PFSK-1 (cell line): Measurements from ENCODE around the gene PGM3.

ENCODE experiments used
- FOXP2 ChIP-seq: optimal IDR thresholded peaks from 2 replicates; pipeline ENCODE3; 2011; ENCODE audit warnings: borderline replicate concordance, control low read depth, inconsistent platforms; ENCODE audit not compliant: insufficient read depth; ENCODE audit errors: extremely low read length, extremely low read depth
- POLR2AphosphoS5 ChIP-seq: IDR thresholded peaks from 2 replicates; pipeline ENCODE4 v1.6.1; 2012; ENCODE audit warnings: low read depth, mild to moderate bottlenecking, control low read depth, low read length, moderate library complexity
- SIN3A ChIP-seq: IDR thresholded peaks from 2 replicates; pipeline ENCODE4 v1.6.1; 2012; ENCODE audit warnings: mild to moderate bottlenecking, low read length, moderate library complexity, borderline replicate concordance; ENCODE audit not compliant: insufficient read depth
- TAF1 ChIP-seq: IDR thresholded peaks from 2 replicates; pipeline ENCODE4 v1.6.1; 2012; ENCODE audit warnings: low read length, control low read depth, borderline replicate concordance; ENCODE audit not compliant: insufficient read depth
- TF ChIP-seq, protein P1 (sequence below), 2 experiments: IDR thresholded peaks; 2 replicates each; pipeline versions ENCODE4 v1.6.1 to v1.8.0; 2011 to 2012; ENCODE audit warnings: low read depth in 2 of 2, low read length in 2 of 2, control low read depth in 1 of 2, inconsistent platforms in 1 of 2, mild to moderate bottlenecking in 1 of 2, moderate library complexity in 1 of 2; ENCODE audit not compliant: insufficient read depth in 1 of 2

PGM3 gene

DNA sequence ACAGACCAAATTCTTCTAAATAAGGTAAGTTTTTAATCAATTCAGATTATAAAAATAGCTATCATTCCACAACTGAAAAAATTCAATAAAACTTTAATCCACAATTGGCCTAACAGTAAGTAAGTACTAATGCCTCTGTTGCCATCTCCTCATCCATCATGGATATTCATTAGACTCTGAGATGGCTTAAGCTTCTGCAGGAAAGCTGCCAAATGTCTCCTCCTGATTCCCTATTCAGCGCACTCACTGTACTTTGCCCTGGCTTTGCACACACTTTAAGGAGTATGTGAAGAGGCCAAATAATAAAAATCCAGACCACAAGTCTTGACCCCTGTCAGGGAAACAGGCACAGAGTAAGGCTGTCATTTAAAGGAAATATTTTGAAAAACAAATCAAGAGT is 23.6 kb downstream of the PGM3 start:
- TF ChIP-seq FOXP2: no peak
- TF ChIP-seq POLR2AphosphoS5: no peak
- TF ChIP-seq, protein P1, sequence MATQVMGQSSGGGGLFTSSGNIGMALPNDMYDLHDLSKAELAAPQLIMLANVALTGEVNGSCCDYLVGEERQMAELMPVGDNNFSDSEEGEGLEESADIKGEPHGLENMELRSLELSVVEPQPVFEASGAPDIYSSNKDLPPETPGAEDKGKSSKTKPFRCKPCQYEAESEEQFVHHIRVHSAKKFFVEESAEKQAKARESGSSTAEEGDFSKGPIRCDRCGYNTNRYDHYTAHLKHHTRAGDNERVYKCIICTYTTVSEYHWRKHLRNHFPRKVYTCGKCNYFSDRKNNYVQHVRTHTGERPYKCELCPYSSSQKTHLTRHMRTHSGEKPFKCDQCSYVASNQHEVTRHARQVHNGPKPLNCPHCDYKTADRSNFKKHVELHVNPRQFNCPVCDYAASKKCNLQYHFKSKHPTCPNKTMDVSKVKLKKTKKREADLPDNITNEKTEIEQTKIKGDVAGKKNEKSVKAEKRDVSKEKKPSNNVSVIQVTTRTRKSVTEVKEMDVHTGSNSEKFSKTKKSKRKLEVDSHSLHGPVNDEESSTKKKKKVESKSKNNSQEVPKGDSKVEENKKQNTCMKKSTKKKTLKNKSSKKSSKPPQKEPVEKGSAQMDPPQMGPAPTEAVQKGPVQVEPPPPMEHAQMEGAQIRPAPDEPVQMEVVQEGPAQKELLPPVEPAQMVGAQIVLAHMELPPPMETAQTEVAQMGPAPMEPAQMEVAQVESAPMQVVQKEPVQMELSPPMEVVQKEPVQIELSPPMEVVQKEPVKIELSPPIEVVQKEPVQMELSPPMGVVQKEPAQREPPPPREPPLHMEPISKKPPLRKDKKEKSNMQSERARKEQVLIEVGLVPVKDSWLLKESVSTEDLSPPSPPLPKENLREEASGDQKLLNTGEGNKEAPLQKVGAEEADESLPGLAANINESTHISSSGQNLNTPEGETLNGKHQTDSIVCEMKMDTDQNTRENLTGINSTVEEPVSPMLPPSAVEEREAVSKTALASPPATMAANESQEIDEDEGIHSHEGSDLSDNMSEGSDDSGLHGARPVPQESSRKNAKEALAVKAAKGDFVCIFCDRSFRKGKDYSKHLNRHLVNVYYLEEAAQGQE (IDR thresholded peaks at IDR 0.05; ENCODE audit: insufficient read depth in 1 of 2, low read depth in 2 of 2, low read length in 2 of 2): no peak
- no peak for TF ChIP-seq TAF1
- no peak for TF ChIP-seq SIN3A

DNA sequence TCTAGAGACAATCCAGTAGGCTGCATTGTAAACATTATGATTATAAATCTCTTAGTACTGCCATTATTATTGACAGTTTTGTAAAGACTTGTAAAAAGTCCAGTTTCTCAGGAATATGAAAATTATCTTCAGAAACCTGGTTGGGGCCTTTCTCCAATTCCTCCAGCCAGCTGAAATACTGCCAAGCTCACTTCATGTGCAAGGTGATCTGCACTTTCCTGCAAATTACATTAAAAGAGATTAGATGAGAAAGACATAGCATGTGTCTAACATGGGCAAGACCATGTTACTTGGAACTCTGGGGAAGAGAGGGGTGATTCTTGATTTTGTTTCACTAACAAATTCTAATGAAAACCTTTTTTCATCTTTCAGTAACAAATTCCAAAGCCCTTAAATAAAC is 24.0 kb downstream of the PGM3 start:
- TF ChIP-seq FOXP2 (no peak), POLR2AphosphoS5 (no peak), TAF1 (no peak), SIN3A (no peak)
- TF ChIP-seq, protein P1 (IDR thresholded peaks at IDR 0.05; ENCODE audit: insufficient read depth in 1 of 2, low read depth in 2 of 2, low read length in 2 of 2): no peak

DNA sequence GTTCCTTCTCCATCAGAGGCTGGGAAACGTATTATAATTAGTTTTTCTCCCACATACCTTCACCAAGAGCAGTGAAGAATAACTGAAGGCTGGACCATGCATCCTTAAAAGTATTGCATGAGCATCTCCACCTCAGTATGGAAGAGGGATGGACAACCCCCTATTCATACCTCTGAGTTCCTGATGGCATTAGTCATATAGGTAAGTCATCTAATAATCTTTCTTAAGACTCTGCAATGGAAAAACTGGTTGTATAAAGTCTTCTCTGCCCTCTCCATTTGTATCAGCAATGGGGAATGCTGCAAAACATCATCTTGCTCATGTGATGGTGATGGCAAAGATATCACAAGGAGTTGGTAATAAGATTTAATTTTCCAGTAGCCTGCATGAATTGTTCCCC is 24.5 kb downstream of the PGM3 start:
- TF ChIP-seq, protein P1 (IDR thresholded peaks at IDR 0.05; ENCODE audit: insufficient read depth in 1 of 2, low read depth in 2 of 2, low read length in 2 of 2): no peak
- TF ChIP-seq SIN3A: no peak
- TF ChIP-seq FOXP2: no peak
- TF ChIP-seq POLR2AphosphoS5: no peak
- TF ChIP-seq TAF1: no peak

DNA sequence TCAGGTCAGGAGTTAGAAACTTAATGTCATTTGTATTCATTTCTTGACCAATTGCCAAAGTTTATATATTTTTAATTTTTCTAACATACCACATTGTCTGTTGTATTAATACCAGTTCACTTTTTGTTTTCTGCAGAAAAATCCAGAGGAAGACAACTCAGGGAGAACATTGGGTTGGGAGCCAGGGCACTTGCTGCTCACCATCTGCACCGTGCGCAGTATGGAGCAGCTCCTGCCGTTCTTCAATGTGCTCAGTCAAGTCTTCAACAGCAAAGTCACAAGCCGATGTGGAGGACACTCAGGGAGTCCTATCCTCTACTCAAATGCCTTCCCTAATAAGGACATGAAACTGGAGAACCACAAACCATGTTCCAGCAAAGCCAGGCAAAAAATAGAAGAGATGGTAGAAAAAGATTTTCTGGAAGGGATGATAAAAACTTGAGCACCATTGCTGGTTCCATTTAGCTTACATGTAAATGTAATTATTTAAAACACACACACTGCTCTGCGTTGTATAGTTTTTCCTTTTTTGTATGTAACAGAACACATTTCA is 25.3 kb downstream of the PGM3 start:
- TF ChIP-seq POLR2AphosphoS5 (no peak), FOXP2 (no peak), TAF1 (no peak), SIN3A (no peak)
- TF ChIP-seq, protein P1 (IDR thresholded peaks at IDR 0.05; ENCODE audit: insufficient read depth in 1 of 2, low read depth in 2 of 2, low read length in 2 of 2): no peak

DNA sequence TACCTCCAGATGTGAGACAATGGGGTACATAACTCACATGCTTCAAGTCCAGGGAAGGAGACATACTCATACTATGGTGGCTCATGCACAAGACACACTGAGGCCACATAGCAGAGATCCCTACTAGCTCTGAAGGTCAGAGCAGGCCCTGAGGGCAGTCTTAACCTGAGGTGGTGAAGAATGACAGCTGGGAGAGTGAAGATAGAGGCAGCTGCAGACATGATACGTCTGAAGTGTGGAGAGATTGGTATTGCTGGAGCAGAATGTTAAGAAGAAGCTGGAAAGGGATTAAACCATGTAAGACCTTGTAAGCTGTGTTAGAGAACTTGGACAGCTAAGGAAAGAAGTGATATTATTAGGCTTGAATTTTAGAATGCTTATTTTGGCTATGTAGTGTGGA is 32.9 kb downstream of the PGM3 start:
- TF ChIP-seq, protein P1 (IDR thresholded peaks at IDR 0.05; ENCODE audit: insufficient read depth in 1 of 2, low read depth in 2 of 2, low read length in 2 of 2): no peak
- TF ChIP-seq FOXP2: no peak
- no peak for TF ChIP-seq SIN3A
- no peak for TF ChIP-seq TAF1
- no peak for TF ChIP-seq POLR2AphosphoS5
